NCI-H2171 treated with DMSO at 0.1 percent for 48 hours (cell line): ENCODE results near the gene TAPT1.
"Not testable (repeated sequence)": the region's sequence is repeated elsewhere in the genome, so short reads cannot be mapped to it uniquely, and the experiment has no call there.

ENCODE experiments used
- DNase-seq: peaks from one replicate; lab custom pipeline; 2025; lab: John Stamatoyannopoulos, UW

The TAPT1 gene, protein sequence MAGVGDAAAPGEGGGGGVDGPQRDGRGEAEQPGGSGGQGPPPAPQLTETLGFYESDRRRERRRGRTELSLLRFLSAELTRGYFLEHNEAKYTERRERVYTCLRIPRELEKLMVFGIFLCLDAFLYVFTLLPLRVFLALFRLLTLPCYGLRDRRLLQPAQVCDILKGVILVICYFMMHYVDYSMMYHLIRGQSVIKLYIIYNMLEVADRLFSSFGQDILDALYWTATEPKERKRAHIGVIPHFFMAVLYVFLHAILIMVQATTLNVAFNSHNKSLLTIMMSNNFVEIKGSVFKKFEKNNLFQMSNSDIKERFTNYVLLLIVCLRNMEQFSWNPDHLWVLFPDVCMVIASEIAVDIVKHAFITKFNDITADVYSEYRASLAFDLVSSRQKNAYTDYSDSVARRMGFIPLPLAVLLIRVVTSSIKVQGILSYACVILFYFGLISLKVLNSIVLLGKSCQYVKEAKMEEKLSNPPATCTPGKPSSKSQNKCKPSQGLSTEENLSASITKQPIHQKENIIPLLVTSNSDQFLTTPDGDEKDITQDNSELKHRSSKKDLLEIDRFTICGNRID

DNA sequence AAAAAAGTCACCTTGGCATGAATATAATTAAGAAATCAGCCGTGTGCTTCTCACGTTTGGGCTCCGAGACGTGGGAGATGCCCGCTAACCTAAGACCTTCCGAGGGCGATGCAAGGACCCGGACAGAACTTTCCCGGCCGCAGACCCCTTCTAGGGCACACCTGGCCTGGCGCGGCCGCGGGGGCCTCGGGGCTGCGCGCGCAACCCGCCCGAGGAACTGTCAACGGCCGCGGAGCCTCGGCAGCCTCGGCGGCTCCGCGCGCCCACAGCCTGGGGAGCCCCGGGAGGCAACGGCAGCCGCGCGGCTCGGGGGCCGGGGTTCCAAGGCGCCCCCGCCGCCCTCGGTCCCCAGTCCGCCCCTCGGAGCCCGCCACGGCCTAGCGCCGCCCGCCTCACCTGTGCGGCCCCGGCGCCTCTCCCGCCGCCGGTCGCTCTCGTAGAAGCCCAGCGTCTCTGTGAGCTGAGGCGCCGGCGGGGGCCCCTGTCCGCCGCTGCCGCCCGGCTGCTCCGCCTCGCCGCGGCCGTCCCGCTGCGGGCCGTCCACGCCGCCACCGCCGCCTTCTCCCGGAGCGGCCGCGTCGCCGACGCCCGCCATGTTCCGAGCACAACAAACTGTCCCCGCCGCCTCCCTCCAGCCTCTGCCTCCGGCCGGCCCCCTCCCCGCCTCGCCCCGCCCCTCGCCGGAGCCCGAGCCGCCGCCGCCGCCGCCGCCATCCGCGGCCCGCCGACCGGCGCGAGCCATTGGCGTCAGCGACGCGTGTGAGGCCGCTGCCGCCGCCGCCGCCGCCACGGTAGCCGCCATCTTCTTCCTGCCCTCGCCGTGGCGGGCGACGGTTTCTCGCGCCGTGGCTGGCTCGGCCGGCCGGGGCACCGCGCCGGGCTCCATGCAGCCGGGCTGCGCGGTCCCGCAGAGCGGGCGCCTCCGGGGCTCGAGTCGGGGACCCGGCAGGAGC, at the start of gene TAPT1:
Gene TAPT1 (minus strand): TSS at position 609 of the 953 bp plus-strand sequence. CDS start 14 bp downstream, at position 595.
- peak; percentile 29 for DNase-seq

GRCh38 chr4:16271411-16271810, 45.1 kb upstream of the TAPT1 start:
- no peak for DNase-seq

DNA sequence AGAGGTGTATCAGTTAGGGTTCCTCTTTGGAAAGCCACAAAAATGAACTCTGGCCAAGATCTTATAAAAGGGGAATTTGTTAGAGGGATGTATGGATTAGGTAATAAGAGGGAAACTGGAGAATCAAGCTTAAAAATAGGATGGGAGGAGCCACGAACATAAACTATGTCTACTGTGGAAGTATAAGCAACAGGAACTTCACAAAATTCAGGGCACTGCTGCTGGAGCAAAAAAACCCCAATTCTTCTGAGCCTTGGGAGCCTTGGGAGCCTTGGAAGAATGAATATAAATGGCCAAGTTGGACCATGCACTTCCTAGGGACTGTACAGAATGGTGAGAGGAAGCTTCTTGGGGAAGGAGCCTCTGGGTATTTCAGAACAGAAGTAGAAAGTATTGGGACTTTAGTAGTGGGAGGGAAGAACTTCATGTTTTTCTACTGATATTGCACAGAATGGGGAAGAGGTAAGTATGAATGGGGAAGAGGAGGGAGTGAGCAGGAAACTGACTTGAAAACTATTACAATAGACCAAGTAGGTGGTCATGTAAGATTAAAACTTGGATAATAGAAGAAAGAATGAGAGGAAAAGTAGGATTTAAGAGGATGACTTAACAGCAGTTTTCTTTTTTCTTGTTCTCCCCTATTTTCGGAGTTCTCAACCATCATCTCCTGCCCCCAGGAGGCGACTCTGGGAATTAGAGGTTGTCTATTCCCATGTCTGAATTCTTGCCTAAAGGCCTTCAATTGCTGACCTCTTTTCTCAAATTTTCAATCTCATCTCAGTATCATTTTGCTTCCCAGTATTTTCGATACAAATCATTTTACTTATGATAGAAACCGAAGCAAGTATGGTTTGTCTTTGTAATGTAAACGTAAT, 44.4 kb upstream of the TAPT1 start:
- no peak for DNase-seq

DNA sequence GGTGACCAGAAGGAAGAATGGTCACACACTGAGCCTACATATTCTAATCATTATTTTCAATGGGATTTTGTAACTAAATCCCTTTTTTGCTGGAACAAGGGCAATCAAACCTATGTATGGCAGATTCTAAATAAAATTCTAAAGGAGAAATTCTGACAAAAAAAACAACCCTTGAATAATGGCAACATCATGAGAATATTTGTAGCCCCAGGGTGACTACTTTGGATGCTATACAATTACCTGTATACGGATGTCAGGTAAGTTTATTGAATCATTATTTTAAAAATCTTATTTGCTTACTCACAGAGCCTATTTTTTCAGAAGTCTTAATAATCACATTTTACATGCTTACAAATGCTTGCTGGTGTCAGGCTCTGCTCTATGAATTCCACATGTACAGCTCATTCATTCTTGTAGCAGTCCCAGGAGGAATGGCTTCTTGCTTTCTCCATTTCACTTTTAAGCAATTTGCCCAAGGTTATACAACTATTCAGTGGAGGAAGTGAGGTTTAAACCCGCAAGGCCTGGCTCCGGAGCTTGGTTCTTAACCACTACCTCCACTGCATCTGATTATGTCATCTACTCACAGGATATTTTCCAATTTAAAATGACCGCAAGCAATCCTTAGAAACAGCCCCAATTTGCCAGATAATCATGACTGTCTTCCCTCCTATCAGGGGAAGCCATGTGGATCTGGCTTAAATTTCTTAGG, 43.6 kb upstream of the TAPT1 start:
- not testable (repeated sequence) for DNase-seq

DNA sequence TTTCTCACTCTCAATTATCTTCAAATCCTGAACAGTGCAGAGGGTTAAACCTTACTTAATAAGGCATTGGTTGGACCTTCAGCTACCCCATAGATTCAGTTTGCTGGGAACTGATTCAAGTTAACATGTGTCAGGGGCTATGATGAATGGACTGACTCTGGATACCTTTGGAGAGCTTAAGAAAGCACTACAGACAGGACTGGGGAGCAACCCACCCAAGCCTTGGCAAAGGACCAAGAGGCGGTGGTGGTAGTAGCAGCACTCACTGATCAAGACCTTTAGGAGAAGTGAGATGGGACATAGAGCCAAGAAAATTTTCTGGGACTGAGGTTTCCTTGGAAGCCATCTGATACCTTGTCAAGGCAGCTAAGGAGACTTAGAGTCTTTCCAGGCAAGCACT, 43.0 kb upstream of the TAPT1 start:
- no peak for DNase-seq

DNA sequence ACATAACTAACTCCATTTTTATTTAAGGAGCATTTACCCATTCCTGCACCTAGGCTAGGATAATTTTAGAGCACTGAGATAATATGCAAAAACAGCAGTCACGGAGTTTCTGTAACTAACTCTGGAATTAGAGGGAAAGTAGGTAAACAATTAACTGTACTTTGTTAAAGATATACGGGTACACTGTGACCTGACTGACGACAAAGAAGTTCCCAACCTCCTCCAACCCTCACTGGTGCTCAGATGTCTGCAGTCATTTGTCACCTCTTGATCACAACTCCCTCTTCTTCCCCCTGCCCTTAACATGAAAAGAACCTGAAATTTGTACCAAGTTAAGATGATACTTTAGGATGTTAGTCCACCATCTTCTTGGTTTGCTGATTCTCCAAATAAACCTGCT, 42.0 kb upstream of the TAPT1 start:
- DNase-seq: no peak

- DNase-seq: no peak
Observed at GRCh38 chr4:16267639-16268038, 41.4 kb upstream of the TAPT1 start.

DNA sequence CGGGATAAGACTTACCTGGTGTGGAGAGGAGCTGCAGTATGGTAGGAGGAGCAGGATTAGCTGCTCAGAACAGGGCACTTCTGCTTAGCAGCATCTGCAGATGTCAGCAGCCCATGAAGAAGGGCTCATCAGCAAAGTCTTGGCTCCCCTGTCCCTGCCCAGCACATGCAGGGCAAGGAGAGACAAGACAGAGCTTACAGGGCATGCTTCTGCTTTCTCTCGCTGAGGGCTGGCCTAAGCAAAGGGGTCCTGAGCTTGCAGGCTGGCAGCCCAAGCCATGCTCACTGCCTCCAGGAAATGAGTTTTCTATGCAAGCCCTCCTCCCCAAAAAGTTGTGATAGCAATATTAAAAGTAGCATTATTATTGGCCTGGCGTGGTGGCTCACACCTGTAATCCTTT, 39.5 kb upstream of the TAPT1 start:
- no peak for DNase-seq

DNA sequence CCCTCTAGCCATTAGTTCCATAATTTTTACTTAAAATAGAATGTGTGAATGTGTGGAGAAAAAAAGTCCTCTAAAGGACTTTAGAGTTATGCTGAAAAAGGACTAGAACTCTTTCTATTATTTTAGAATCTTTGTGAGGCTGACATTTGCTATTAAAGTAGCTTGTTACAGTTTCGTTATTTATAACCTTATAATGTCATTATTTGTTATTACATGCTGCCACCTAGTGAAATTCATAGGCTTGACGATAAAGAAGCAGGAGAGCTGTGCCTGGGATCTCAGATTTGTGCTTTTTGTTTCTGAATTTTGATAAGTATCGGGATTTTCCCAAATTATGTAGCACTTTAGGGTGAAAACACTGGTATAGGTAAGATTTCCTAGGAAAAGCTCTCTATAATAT, 38.5 kb upstream of the TAPT1 start:
- peak; percentile 43 for DNase-seq

DNA sequence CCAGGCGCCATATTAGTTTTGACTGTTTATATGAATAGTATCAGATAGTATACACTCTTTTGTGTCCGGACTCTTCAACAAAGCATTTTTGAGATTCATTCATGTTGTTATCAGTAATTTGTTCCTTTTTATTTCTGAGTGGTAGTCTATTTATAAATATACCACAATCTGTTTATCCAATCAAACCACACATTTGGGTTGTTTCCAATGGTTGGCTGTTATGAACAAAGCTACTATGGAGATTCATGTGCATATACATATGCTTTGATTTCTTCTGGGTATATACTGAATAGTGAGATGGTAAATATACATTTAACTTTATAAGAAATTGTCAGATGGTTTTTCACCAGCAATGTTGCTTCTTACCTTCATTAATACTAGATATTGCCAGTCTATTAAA, 36.8 kb upstream of the TAPT1 start:
- DNase-seq: no peak

GRCh38 chr4:16262188-16262587, 35.9 kb upstream of the TAPT1 start:
- no peak for DNase-seq

DNA sequence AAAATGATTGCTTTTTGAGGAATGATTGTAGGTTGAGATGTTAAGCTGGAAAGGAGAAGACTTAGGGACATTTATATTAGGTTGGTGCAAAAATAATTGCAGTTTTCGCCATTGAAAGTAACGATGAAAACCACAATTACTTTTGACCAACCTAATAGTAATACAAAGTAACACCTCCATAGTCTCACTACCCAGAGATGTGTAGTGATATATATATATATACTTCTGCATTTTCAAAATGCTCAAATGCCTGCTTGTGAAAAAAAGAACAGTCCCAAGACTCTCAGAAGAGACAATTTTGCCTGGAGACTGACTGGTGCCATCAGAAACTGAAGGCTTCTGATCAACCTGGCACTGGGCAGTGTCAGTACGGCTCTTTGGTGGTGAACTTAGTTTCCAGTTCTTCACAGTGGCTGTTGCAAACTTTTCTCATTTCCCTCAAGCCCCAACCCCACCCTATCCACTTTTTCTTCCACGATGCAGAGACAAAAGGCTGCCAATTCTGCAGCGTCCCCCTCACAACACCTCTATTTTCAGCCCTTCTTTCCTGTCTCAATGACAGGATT, 35.1 kb upstream of the TAPT1 start:
- no peak for DNase-seq

GRCh38 chr4:16259889-16260246, 33.6 kb upstream of the TAPT1 start:
- no peak for DNase-seq

GRCh38 chr4:16259241-16259888, 33.1 kb upstream of the TAPT1 start:
- DNase-seq: no peak

- DNase-seq: no peak
Observed at GRCh38 chr4:16257611-16258010, 31.3 kb upstream of the TAPT1 start.

DNA sequence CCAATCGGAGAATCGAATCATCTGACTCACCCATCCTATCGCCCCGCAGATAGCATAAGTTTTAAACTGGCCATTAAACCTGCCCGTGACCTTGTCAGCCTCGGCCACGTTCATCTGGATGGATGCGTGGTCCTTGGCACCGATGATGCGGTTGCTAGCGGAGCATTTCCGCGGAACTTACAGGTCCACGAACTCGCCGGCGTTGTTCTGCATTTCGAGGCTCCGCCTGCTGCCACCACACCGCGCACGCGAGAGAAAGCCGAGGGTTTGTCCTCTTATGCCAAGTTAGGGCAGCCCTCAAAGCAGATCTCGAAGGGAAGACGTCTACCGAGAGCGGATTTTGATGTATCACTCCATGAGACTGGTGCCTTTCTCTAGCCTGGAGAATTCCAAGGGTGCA, 30.1 kb upstream of the TAPT1 start:
- no peak for DNase-seq

DNA sequence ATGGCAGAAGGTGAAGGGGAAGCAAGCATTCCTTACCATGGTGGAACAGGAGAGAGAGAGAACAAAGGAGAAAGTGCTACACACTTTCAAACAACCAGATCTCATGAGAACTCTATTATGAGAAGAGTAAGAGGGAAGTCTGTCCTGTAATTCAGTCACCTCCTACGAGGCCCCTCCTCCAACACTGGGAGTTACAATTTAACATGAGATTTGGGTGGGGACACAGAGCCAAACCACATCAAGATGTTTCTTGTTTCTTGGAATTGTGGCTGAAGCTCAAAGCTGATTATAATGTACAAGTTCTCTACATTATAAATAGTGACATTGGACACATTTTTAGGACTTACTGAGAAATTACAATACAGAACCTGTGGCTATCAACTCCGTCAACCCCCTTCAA, 29.5 kb upstream of the TAPT1 start:
- DNase-seq: no peak

- DNase-seq: no peak
Observed at GRCh38 chr4:16253127-16253960, 27.1 kb upstream of the TAPT1 start.

GRCh38 chr4:16250661-16251365, 24.5 kb upstream of the TAPT1 start:
- DNase-seq: no peak
